Panc1 (cell line): Measurements from ENCODE around the gene HIKESHI.

Experiments used
- TF ChIP-seq, protein P1 (sequence below): fragments of 450-650 bp; IDR thresholded peaks from 2 replicates; pipeline ENCODE4 v1.5.1; 2017; ENCODE audit warnings: mild to moderate bottlenecking
- TF ChIP-seq, protein P2 (sequence below), 2 experiments: IDR thresholded peaks; 2 replicates each; pipeline ENCODE4 v1.6.1; 2011 to 2012; ENCODE audit warnings: low read depth in 2 of 2, control low read depth in 1 of 2, low read length in 1 of 2, mild to moderate bottlenecking in 1 of 2, moderate library complexity in 1 of 2; ENCODE audit not compliant: insufficient read depth in 1 of 2

DNA sequence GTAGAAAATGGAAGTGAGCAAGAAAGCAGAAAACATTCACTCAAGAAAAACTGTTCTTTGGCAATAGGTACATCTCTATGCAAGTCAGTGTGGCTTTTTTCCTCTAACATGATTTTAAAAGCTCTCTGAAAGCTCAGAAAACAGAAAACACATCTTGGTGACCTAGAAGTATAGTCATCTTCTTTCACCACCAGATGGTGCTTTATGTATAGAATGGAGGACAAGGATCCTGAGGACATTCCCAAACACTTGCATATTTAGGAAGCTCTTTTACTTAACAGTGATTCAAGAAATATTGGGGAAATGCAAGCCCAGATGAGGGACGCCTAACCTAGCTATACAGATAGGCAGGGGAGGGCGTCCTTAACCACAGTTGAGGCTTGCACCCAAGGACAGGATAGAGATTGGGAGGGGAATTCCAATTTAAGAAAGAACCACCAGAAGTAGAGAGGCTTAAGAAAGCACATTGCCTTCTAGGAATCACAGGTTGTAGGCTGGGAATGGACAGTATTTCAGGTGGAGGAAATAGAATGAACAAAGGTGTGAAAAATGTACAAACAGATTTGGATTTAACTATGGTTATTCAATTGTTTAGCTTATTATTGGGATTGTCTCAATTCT is 58.8 kb downstream of the HIKESHI start:
- TF ChIP-seq, protein P1, sequence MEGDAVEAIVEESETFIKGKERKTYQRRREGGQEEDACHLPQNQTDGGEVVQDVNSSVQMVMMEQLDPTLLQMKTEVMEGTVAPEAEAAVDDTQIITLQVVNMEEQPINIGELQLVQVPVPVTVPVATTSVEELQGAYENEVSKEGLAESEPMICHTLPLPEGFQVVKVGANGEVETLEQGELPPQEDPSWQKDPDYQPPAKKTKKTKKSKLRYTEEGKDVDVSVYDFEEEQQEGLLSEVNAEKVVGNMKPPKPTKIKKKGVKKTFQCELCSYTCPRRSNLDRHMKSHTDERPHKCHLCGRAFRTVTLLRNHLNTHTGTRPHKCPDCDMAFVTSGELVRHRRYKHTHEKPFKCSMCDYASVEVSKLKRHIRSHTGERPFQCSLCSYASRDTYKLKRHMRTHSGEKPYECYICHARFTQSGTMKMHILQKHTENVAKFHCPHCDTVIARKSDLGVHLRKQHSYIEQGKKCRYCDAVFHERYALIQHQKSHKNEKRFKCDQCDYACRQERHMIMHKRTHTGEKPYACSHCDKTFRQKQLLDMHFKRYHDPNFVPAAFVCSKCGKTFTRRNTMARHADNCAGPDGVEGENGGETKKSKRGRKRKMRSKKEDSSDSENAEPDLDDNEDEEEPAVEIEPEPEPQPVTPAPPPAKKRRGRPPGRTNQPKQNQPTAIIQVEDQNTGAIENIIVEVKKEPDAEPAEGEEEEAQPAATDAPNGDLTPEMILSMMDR, result peak; percentile 79
- TF ChIP-seq, protein P2, sequence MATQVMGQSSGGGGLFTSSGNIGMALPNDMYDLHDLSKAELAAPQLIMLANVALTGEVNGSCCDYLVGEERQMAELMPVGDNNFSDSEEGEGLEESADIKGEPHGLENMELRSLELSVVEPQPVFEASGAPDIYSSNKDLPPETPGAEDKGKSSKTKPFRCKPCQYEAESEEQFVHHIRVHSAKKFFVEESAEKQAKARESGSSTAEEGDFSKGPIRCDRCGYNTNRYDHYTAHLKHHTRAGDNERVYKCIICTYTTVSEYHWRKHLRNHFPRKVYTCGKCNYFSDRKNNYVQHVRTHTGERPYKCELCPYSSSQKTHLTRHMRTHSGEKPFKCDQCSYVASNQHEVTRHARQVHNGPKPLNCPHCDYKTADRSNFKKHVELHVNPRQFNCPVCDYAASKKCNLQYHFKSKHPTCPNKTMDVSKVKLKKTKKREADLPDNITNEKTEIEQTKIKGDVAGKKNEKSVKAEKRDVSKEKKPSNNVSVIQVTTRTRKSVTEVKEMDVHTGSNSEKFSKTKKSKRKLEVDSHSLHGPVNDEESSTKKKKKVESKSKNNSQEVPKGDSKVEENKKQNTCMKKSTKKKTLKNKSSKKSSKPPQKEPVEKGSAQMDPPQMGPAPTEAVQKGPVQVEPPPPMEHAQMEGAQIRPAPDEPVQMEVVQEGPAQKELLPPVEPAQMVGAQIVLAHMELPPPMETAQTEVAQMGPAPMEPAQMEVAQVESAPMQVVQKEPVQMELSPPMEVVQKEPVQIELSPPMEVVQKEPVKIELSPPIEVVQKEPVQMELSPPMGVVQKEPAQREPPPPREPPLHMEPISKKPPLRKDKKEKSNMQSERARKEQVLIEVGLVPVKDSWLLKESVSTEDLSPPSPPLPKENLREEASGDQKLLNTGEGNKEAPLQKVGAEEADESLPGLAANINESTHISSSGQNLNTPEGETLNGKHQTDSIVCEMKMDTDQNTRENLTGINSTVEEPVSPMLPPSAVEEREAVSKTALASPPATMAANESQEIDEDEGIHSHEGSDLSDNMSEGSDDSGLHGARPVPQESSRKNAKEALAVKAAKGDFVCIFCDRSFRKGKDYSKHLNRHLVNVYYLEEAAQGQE (IDR thresholded peaks at IDR 0.05; ENCODE audit: insufficient read depth in 1 of 2, low read depth in 2 of 2, low read length in 1 of 2), result no peak
